HCT116 (cell line): ENCODE measurements around the gene PWWP2B. TPM values are rescaled to one million over a fixed set of nuclear protein-coding genes. Genes with fewer than 3 reads are reported as not detected.

Experiments used
- EGR1 ChIP-seq: IDR thresholded peaks from 2 replicates; pipeline ENCODE4 v1.6.1; 2012; ENCODE audit warnings: low read depth
- ELF1 ChIP-seq: IDR thresholded peaks from 2 replicates; pipeline ENCODE4 v1.6.1; 2012; ENCODE audit warnings: low read depth, borderline replicate concordance
- EZH2 ChIP-seq: fragments of 200-600 bp; sonication (generic); IDR thresholded peaks from 2 replicates; pipeline ENCODE4 v1.6.1; 2017; ENCODE audit warnings: antibody characterized with exemption, mixed run types
- FOSL1 ChIP-seq: IDR thresholded peaks from 2 replicates; pipeline ENCODE4 v1.6.1; 2012; ENCODE audit warnings: low read depth
- JUND ChIP-seq: IDR thresholded peaks from 2 replicates; pipeline ENCODE4 v1.6.1; 2012
- POLR2A ChIP-seq: IDR thresholded peaks from 2 replicates; pipeline ENCODE4 v1.7.0; 2011; ENCODE audit warnings: borderline replicate concordance; ENCODE audit not compliant: insufficient read depth, insufficient read length; ENCODE audit errors: extremely low read depth
- POLR2AphosphoS5 ChIP-seq: IDR thresholded peaks from 2 replicates; pipeline ENCODE4 v1.6.1; 2011; ENCODE audit warnings: mild to moderate bottlenecking, low read depth, low read length, moderate library complexity
- SRF ChIP-seq: IDR thresholded peaks from 2 replicates; pipeline ENCODE4 v1.6.1; 2012; ENCODE audit warnings: low read depth
- YY1 ChIP-seq: IDR thresholded peaks from 2 replicates; pipeline ENCODE4 v1.6.1; 2011; ENCODE audit warnings: low read length, low read depth, moderate library complexity, mild to moderate bottlenecking; ENCODE audit not compliant: insufficient replicate concordance; ENCODE audit errors: extremely low read depth
- total RNA-seq: library from RNA; stranded (reverse); gene quantifications from one replicate; pipeline ENCODE4 v1.2.1, GENCODE V29; 2021; ENCODE audit not compliant: unreplicated experiment
- TF ChIP-seq, protein P1 (sequence below): IDR thresholded peaks from 2 replicates; pipeline ENCODE4 v1.6.1; 2012; ENCODE audit warnings: low read depth
- TF ChIP-seq, protein P2 (sequence below): IDR thresholded peaks from 2 replicates; pipeline ENCODE4 v1.6.1; 2012
- TF ChIP-seq, protein P3 (sequence below): IDR thresholded peaks from 2 replicates; pipeline ENCODE4 v1.6.1; 2012

The PWWP2B gene
- total RNA-seq, 1 experiment from 2014 or later: 13.9 TPM

DNA sequence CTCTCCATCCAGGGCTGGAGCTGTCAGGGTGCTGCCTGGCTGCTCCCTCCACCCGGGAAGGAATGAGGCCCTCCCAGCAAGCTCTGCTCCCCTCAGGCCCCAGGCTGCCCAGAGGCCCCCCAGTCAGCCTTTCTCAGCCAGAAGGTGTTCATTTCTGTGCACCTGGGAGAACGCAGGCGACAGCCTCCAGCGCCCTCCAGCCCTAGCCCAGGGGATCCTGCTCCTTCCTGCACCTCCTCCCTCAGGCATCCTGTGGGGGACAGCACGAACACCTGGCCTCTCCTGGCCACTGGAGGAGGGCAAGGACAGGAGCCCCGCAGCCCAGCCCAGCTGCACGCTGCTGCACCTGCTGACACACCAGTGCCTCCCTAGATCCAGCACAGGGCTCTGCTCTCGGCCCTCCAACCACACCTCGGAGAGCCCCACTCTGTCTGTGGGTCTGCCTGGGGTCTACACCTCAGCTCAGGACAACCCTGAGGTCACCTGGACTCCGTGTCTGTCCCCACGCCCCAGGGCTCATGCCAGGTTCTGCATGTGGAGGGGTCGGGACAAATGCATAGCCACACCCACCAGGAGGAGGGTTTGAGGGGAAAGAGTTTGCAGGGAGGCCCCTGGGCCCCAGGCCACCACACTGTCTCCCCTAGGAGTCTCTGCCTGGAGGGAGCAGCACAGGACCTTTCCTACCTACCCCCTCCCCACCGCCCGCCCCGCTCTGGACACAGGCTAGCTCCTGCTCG, 7.4 kb upstream of the PWWP2B start (continued):
- TF ChIP-seq, protein P1, sequence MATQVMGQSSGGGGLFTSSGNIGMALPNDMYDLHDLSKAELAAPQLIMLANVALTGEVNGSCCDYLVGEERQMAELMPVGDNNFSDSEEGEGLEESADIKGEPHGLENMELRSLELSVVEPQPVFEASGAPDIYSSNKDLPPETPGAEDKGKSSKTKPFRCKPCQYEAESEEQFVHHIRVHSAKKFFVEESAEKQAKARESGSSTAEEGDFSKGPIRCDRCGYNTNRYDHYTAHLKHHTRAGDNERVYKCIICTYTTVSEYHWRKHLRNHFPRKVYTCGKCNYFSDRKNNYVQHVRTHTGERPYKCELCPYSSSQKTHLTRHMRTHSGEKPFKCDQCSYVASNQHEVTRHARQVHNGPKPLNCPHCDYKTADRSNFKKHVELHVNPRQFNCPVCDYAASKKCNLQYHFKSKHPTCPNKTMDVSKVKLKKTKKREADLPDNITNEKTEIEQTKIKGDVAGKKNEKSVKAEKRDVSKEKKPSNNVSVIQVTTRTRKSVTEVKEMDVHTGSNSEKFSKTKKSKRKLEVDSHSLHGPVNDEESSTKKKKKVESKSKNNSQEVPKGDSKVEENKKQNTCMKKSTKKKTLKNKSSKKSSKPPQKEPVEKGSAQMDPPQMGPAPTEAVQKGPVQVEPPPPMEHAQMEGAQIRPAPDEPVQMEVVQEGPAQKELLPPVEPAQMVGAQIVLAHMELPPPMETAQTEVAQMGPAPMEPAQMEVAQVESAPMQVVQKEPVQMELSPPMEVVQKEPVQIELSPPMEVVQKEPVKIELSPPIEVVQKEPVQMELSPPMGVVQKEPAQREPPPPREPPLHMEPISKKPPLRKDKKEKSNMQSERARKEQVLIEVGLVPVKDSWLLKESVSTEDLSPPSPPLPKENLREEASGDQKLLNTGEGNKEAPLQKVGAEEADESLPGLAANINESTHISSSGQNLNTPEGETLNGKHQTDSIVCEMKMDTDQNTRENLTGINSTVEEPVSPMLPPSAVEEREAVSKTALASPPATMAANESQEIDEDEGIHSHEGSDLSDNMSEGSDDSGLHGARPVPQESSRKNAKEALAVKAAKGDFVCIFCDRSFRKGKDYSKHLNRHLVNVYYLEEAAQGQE: no peak
- TF ChIP-seq EGR1: no peak
- no peak for TF ChIP-seq POLR2AphosphoS5
- no peak for TF ChIP-seq ELF1
- no peak for TF ChIP-seq POLR2A
- TF ChIP-seq SRF: no peak
- no peak for TF ChIP-seq EZH2
- TF ChIP-seq FOSL1: no peak
- no peak for TF ChIP-seq JUND
- TF ChIP-seq, protein P2, sequence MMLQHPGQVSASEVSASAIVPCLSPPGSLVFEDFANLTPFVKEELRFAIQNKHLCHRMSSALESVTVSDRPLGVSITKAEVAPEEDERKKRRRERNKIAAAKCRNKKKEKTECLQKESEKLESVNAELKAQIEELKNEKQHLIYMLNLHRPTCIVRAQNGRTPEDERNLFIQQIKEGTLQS: no peak
- no peak for TF ChIP-seq YY1
- TF ChIP-seq, protein P3, sequence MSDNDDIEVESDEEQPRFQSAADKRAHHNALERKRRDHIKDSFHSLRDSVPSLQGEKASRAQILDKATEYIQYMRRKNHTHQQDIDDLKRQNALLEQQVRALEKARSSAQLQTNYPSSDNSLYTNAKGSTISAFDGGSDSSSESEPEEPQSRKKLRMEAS: no peak
